GM12864 (cell line): Measurements from ENCODE around the gene SLC8B1.

Experiments
- DNase-seq: peaks from one replicate; pipeline ENCODE4 v3.0.0-alpha.2; 2011; ENCODE audit warnings: low read depth
- H3K4me3 ChIP-seq: 2 replicates; pipeline ENCODE4 v1.5.1; 2011; ENCODE audit warnings: mild to moderate bottlenecking, low read depth, low read length, control low read depth
- CTCF ChIP-seq: IDR thresholded peaks from 2 replicates; pipeline ENCODE4 v1.5.1; 2011; ENCODE audit warnings: low read depth, mild to moderate bottlenecking, moderate library complexity, low read length, control low read depth, inconsistent platforms; ENCODE audit errors: missing control alignments

SLC8B1 gene

GRCh38 chr12:113373440-113373839 is 38.5 kb upstream of the SLC8B1 start:
- no peak overlapping the region for H3K4me3 ChIP-seq
- no peak for TF ChIP-seq CTCF
- no peak for DNase-seq

GRCh38 chr12:113372371-113372770 is 37.5 kb upstream of the SLC8B1 start:
- DNase-seq: no peak
- H3K4me3 ChIP-seq: no peak overlapping the region
- TF ChIP-seq CTCF: no peak

- TF ChIP-seq CTCF: no peak
- H3K4me3 ChIP-seq: no peak overlapping the region
- DNase-seq: no peak
These were observed 36.9 kb upstream of the SLC8B1 start for GRCh38 chr12:113371808-113372207.

- no peak for DNase-seq
- no peak for TF ChIP-seq CTCF
These were observed 36.2 kb upstream of the SLC8B1 start for GRCh38 chr12:113370923-113371682.

GRCh38 chr12:113369391-113369985 is 34.6 kb upstream of the SLC8B1 start:
- no peak for DNase-seq
- H3K4me3 ChIP-seq: no peak overlapping the region
- TF ChIP-seq CTCF: no peak

More at GRCh38 chr12:113370923-113371682, 36.2 kb upstream of the SLC8B1 start:
- no peak overlapping the region for H3K4me3 ChIP-seq

- H3K4me3 ChIP-seq: no peak overlapping the region
- DNase-seq: no peak
- no peak for TF ChIP-seq CTCF
These were observed 33.4 kb upstream of the SLC8B1 start for GRCh38 chr12:113368331-113368730.

GRCh38 chr12:113366827-113367226 is 31.9 kb upstream of the SLC8B1 start:
- no peak for DNase-seq
- no peak overlapping the region for H3K4me3 ChIP-seq
- TF ChIP-seq CTCF: no peak
